Measurements from ENCODE around the gene FCGR1A.
"Not testable (repeated sequence)": the region's sequence is repeated elsewhere in the genome, so short reads cannot be mapped to it uniquely, and the experiment has no call there.

- TF ChIP-seq CTCF, POLR2A (IDR thresholded peaks at IDR 0.05): not testable (repeated sequence)
Observed at GRCh38 chr1:149747359-149748143, 34.9 kb upstream of the FCGR1A start.
